DMS53 treated with DMSO at 0.1 percent for 48 hours (cell line): Measurements from ENCODE around the gene RGS7BP.
"Not testable (repeated sequence)": the region's sequence is repeated elsewhere in the genome, so short reads cannot be mapped to it uniquely, and the experiment has no call there.

Experiments
- DNase-seq: peaks from one replicate; lab custom pipeline; 2025; ENCODE audit not compliant: unreplicated experiment; lab: John Stamatoyannopoulos, UW

Gene RGS7BP

DNA sequence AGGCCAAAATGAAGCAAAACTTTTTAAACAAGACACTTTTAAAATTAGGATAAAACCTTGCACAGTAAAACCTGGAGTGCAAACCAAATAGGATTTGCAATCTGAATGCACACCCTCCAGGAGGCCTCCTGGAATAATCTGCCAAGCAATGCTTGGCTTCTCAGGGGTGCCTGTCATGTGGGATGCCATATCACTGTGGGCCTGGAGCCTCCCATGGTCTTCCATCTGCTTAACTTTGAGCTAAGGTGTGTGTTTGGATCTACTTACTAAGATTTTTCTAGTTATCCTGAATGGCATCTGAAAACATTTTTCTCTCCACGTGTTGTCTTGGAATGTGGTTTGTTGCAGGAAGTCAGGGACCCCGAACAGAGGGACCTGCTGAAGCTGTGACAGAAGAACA lies 52.1 kb downstream of the RGS7BP start:
- DNase-seq: no peak

DNA sequence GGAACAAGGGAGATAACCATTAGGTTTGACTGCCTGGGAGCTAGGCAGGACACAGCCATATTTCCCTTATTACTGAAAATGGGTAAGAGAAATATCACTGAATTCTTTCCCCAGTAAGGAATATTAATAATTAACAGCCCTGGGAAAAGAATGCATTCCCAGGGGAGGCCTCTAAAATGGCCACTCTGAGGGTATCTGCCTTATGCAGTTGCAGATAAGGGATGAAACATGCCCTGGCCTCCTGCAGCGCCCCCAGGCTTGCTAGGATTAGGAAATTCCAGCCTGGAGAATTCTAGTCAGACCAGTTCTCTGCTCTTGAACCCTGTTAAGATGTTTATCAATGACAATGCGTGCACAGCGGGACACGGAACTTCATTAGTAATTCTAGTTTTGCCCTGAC lies 52.8 kb downstream of the RGS7BP start:
- not testable (repeated sequence) for DNase-seq

DNA sequence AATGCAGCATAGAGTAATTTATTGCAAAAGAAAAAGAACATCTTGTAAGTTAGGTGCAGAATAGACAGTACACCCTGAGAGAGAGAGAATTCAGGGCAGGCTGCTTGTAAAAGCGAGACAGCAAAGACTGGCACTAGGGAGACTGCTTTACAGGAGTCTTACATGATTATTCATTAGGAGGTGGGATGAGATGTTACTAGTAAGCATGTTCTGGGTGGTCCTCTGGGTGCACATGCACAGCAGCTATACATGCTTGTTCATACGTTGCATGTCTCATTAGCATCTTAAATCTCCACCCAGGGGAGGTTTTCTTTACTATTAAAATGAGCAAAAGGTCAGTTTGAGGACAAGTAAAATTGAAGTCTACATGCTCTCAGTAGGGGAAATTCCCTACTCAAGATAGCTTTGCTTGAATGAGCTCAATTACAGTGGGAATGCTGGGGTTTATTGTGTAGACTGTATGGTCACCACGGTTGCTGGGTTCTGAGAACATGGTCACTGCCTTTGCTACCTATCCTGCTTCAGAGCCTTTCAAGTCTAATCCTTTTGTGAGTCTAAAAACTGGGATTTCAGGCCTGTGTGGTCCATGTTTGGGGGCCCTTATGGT lies 60.6 kb downstream of the RGS7BP start:
- no peak for DNase-seq

DNA sequence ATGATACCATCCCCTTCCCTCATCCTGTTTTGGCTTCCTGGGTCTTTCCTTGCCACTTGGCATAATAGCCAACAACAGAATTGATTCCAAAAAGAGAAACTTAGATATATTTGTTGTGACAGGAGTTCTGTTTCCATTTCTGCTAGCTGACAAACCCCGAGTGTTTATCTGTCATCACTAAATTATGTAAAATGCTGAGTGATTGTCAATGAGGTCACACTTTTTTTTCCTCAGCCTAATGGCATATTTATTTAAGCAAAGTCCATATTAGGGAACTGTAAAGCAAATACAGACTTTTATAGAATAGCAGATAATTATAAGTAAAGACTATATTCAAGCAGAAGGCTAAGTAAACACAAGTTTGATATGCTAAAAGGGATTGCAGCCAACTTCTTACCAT lies 64.0 kb downstream of the RGS7BP start:
- DNase-seq: no peak

DNA sequence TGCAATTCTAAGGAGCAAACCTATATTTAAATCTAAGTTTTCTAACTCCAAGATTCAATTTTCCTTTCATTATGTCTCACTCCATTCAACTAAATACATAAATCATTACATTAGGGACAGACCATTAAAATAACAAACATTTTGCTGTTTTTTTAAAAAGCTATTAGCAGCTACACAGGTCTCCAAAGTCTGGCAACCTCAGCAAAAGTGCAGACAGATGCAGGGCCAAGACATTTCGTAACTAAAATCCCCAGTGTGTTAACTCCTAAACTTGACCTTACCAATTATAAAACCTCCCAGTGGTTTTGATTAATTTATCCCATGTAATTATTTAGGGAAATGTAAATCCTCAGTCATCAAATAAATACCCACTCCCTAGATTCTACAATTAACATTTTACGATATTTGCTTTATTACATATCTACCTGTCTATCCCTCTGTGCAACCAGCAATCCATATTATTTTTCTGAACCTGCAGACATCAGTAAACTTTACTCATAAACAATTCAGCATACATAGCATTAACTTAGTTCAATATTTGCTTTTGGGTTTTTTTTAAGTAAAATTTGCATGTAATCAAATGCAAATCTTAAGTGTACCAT lies 64.7 kb downstream of the RGS7BP start:
- DNase-seq: no peak

DNA sequence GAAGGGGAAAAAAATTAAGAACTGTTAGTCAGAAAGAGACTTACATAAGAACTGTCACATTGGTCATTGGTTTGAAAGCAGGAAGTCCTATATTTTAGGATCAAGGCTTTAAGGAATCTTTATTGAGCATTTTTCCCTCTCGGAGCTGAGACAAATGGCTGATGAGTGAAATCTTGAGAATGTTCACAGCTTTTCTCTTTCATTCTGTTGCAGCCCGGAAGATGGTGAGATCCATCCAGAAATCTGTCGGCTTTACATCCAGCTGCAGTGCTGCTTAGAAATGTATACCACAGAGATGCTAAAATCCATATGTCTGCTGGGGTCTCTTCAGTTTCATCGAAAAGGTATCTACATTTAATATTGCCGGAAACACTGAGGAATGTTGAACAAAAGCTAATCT lies 69.7 kb downstream of the RGS7BP start:
- DNase-seq: no peak

DNA sequence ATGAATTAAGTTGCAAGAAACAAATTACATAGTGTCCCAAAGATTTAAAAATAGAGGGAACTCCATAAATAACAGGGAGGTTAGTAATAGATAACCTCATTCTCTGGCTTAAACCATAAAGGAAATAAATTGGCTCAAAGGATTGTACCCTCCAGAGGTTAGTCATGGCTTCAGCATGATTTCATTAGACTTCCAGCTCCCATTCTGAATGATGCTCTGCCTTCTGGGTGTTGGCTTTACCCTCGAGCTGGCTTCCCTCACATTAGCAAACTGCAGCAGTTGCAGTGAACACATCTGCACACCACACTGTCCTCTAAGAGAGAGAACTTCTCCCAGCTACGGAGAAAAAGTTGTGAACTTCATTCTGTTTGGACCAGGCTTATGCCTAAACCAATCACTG lies 70.4 kb downstream of the RGS7BP start:
- DNase-seq: no peak

DNA sequence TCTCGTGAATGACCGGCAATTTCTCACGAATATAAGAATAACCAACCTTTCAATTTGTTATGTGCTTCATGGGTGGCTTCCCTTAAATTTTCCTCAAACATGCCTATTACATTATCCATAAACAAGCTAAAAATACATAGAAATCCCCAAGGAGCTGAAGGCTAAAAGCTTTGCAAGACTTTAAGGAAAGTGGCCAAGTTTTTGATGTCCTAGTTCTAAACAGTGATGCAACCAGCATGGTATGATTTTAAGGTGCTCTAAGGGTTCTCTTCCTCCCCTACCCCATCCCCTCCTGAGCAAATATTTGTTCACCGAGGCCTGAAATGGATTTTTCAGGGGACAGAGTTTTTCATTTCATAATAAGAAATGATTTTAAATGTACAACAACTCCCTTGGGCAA lies 79.8 kb downstream of the RGS7BP start:
- no peak for DNase-seq

DNA sequence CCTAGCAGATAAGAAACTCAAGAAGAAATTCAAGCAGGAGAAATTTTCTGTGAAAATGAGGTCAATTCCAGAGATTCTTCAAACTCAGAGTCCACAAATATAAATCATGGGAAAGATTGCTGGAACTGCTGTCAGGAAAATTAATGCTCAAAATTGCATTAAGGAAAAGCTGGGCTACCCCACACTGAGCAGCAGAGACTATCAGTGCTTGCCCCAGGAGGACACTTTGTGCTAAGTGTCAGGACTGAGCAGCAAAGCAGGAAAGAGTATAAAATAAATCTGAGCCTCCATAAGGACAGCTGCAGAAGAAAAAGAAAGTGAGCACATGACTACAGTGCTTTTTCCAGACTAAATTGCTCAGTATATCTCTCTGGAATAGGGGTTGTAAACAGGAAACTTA lies 81.6 kb downstream of the RGS7BP start:
- no peak for DNase-seq

DNA sequence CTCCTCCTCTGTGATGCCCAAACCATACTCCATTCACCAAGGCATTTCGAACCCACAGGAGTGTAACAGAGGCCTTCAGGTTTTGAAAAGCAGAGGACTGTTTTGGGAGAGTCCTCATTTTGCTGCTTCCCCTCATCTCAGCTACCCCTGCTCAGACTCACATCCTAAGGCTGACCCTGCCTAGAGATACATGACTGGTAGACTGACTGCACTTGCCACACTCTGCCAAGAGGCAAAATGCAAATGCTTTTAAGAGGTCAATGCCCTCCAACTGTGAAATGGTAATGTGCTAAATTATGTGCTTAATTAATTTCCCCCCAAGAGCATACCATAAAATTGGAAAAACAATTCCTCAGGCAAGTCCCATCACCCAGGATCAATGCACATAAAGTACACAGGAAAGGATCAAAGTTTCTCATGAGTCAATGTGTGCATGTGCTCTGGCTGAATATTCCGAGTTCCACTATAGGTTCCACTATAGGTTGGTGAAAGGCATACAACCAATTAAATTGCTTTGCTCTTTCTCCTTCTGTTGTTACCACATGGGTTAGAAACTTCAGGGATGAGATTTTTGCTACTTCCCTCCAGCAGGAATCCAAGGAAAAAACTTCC lies 87.0 kb downstream of the RGS7BP start:
- no peak for DNase-seq

DNA sequence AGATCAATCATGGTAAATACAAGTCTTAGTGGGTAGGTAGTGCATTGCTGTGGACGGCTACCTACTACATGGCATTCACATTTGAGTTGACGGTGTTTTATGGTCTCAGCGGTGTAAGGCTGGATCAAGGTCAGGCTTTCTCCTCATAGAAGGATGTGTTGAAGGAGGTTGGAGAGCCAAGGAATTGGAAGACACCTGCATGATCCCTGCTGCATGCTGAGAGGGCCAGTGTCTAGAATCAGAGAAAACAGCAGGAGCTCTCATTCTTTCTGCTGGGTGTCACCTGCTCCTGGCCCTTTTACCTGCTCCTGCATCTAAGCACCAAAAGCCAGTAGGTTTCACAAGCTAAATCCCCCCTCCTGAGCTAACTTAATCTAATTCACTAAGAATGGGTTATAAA lies 88.2 kb downstream of the RGS7BP start:
- no peak for DNase-seq

DNA sequence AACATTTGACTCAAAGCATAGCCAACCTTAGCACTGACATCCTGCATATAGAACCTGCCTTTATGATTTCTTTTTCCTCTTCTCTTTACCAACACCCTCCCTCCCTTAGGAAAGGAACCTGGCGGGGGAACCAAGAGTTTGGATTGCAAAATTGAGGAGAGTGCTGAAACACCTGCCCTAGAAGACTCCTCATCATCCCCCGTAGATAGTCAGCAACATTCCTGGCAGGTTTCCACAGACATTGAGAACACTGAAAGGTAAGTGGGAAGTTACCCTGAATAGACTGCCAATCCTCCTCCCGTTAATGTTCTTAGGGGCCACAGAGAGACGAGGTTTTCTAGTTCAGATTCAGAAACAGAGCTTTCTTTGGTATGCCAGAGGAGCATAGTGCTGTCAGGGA lies 88.8 kb downstream of the RGS7BP start:
- no peak for DNase-seq

DNA sequence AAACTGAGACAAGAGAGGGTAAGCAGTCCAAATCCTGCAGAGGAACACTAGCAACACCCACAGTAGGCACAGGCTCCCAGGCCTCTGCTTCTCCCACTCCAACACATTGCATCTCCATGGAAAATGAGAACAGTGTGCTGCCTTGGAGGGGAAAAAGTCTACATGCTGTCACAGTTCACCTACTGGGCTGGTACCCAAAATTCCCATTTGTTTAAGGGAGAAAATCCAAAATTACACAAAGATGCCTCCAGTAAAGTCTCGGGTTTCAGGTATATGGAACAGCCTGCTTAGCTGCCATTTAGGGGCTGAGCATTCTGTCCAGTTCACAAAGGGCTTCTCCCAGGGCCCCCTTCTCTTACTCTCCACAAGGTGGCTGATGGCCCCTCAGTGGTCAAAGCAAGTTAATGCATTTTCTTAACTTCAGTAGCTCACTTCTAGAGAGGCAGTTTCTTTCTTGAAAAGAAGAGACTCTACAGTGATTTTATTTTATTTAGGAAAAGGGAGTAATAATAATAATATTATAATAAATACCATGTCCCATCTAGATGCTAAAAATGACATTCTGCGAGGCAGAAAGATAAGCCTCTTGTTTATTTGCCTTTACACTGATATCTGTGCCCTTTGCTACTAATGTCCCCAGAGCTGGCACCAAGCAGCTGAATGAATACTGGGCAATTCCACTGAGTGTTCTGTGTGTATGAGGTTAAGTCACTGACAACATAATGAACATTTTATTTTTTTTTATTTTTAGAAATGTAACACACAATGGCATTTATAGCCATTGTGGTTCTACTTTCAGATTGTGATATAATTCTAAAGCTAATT lies 89.4 kb downstream of the RGS7BP start:
- DNase-seq: no peak

DNA sequence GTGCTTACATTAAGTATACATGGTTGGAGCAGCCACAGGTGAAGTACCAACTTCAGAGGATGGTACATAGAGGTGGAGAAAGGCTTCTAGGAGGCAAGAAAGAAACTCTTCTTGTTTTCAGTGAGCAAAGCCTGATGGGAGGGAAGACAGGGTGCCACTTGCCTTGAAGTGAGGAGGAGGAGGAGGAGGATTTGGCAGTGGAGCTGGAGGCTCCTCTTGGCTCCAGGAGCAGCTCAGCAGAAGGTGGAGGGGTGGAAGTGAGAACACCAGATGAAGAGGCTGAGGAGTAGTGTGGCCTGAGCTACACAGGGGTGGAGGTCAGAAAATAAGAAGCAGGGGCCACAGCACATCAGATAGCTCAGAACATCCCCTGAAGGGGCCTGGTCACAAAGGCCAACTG lies 93.4 kb downstream of the RGS7BP start:
- no peak for DNase-seq

DNA sequence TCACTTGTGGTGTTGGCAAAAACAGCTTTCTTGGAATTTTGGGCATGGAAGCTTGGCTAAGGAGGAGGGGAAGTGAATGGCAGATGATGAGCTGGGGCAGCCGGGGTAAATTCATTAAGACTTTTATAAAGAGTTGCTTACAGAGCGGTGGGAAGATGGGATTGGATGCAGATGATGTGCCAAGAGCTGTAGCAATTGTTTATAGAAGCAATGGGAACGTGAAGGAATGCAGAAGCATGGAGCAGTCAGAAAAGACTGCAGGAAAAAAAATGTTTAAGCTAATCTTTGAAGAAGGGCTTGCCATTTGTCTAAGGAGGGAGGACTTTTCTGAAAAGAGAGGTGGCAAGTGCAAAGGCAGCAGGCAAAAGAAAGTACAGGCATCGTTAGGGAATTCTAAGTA lies 97.9 kb downstream of the RGS7BP start:
- DNase-seq: no peak

DNA sequence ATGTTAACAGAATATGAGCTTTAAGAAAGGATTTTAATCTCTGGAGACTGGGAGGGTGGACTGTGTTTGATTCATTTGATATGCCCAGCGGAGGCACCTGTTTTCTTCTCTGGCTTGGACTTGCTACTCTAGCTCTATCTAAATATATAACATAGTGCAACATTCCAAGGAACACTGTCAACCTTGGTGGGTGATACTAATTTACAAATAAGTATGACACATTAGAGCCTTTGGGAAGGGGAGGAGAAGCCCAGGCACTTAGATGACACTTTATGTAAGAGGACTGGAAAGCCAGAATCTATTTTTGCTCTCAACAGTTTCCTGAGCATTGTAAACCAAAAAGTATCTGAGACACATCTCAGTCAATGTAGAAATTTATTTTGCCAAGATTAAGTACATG lies 101.1 kb downstream of the RGS7BP start:
- DNase-seq: no peak

DNA sequence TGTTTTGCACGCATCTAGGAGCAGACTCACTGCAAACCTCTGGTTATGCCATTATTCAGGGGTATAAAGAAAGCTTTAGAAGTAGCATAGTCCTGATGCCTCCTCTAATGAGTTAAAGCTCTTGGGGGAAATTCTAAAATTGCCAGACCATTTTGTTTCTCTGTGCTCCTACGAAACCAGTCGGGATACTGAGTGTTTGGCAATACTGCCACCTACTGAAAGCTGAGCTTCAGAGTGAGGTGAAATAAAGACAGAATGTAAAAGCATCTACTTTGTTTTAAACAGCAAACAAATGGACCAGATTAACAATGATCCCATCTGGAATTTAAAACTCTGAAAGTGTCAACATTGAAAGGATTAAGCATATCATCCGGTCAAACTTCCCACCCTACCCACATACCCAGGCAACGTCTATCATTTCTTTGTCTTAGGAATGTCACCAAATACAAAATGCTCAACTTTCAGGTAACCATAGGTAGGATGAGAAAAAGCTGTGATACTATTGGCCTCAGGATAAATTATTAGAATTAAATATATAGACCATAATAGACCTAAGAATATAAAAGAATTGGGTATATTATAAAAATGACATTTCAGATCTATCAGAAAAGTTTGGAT lies 106.6 kb downstream of the RGS7BP start:
- peak; percentile 63 for DNase-seq

DNA sequence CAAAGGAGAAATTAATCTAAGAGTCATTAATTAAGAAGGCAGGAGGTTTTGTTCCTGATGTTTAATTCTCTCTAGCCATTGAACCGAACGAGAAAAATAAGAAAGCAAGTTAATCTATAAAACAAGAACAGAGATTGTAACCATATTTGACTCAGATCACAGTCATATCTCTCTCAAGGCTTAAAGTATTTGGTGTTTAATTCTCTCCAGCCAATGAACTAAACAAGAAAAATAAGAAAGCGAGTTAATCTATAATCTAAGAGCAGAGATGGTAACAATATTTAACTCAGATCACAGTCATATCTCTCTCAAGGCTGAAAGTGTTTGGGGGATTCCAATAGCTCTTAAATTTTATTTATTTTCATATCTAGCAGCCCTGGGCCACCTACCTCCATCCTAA lies 110.1 kb downstream of the RGS7BP start:
- no peak for DNase-seq

DNA sequence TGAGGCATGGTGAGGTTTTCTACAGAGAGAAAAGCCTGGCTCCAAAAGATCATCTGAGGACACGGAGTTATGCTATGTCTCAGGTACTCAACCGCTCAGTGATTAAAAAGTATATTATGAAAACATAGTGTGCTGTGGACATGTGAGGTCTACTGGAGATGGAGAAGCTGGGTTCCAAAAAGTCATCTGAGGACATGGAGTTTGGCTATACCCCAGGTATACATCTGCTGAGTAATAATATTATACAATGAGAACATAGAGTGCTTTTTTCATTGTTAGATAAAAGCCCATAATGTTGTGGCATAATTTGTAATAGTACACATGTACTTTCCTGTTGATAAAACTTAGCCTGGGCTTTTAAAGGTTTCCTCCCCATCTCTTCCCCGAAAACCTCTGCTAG lies 113.8 kb downstream of the RGS7BP start:
- DNase-seq: no peak

DNA sequence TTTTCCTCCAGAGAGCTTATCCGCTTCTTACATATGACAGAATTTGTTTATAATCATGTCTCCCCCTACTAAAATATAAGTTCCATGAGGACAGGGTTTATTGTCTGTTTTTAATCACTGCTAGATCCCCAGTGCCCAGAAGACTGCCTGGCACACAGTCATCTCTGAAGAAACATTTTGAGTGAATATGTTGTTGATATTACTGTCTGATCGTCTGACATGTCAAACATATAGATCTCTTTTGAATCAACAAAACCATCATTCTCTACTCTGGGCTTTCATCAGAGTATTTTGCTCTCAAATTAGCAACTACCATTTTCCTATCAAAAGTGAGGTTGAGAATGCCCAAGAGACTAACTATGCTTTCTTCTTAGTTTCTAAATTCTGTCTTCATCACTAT lies 117.2 kb downstream of the RGS7BP start:
- DNase-seq: no peak

DNA sequence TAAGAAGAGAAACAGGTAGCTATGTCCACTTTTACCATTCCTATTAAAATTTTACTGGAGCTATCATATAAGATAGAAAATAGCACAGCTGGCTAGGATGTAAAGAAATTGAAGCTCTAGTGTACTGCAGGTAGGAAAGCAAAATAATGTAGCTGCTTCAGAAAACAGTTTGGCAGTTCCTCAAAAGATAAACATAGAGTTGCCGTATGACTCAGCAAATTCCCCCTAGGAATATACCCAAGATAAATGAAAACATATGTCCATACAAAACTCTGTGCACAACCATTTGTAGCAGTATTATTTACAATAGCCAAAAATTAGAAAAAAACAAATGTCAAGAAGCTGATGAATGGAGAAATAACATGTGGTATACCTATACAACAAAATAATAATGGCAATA lies 119.9 kb downstream of the RGS7BP start:
- DNase-seq: no peak

DNA sequence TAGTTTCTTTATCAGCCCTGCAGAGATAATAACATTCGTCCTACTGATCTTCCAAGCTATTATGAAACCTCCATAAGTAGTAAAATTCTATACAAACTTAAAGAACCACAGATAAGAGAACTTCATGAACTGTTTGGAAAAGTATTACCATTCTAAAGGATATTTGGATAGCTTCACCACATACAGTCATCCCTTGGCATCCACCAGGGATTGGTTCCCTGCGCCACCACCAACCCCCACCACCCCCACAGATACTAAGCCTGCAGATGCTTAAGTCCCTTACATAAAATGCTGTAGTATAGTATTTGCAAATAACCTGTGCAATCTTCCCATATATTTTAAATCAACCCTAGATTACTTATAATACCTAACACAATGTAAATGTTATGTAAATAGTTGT lies 123.1 kb downstream of the RGS7BP start:
- DNase-seq: no peak
